ENCODE data around the gene HOXA13. TPM values are rescaled to one million over a fixed set of nuclear protein-coding genes. Genes with fewer than 3 reads are reported as not detected.

Gene HOXA13
- total RNA-seq, 1 donor from 2014 or later, result under 0.01 TPM

GRCh38 chr7:27214239-27214950 is 14.5 kb upstream of the HOXA13 start:
- H3K4me3 ChIP-seq (ENCODE audit: low read depth, low read length), result no peak overlapping the region
- DNase-seq (ENCODE audit: low read depth) (no peak), FAIRE-seq (no peak)
- no peaks in the 10 kb centered on the region for H3K36me3 ChIP-seq (ENCODE audit: control insufficient read depth, insufficient read depth, low read length)
- peaks cover 55% of the 10 kb centered on the region for H3K27me3 ChIP-seq (ENCODE audit: control insufficient read depth, insufficient read depth, low read length)
- TF ChIP-seq, protein P1, sequence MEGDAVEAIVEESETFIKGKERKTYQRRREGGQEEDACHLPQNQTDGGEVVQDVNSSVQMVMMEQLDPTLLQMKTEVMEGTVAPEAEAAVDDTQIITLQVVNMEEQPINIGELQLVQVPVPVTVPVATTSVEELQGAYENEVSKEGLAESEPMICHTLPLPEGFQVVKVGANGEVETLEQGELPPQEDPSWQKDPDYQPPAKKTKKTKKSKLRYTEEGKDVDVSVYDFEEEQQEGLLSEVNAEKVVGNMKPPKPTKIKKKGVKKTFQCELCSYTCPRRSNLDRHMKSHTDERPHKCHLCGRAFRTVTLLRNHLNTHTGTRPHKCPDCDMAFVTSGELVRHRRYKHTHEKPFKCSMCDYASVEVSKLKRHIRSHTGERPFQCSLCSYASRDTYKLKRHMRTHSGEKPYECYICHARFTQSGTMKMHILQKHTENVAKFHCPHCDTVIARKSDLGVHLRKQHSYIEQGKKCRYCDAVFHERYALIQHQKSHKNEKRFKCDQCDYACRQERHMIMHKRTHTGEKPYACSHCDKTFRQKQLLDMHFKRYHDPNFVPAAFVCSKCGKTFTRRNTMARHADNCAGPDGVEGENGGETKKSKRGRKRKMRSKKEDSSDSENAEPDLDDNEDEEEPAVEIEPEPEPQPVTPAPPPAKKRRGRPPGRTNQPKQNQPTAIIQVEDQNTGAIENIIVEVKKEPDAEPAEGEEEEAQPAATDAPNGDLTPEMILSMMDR (IDR thresholded peaks at IDR 0.05; ENCODE audit: insufficient read depth, low read length, severe bottlenecking), result no peak

DNA sequence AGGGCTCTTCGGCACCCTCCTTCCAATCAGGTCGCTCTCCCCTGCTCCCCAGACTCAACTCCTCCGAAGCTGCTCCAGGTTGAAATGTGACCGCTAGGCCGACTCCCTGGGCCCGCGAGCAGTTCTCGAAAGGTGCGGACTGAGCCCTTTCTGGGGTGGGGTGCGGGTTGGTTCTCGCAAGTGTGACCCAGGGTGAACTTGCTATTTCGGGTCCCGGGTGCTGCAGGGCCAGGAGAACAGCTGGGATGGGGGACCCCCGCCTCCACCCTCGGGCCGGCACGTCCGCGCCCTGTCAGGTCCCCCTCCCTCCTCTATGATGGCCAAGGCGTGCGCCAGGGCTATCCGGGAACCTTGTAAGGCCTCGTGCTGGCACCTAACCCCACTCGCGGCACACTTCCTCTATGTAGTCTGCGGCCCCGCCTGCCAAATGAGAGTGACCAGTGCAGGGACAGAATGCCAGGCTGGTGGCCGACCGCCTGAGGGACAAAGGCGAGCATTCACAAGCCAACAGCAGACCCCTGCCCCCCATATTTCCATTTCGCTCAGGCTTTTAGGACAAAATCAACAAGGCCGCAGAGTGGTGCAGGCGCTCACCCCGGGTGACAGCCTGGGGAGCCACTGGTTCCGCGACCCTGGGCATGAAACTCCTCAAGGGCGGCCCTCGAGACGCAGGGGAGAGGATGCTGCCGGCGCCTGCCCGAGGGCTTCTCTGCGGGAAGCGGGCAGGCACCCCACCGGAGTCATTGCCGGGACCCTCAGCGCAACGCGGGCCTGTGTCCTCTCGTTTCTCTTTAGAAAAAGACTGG is 13.7 kb upstream of the HOXA13 start:
- Histone ChIP-seq H3K4me3 (ENCODE audit: low read depth, low read length) (no peak overlapping the region), H3K27me3 (ENCODE audit: control insufficient read depth, insufficient read depth, low read length) (peaks cover 59% of the 10 kb centered on the region), H3K36me3 (ENCODE audit: control insufficient read depth, insufficient read depth, low read length) (no peaks in the 10 kb centered on the region)
- TF ChIP-seq, protein P1 (IDR thresholded peaks at IDR 0.05; ENCODE audit: insufficient read depth, low read length, severe bottlenecking), result no peak
- DNase-seq (ENCODE audit: low read depth), result no peak
- no peak for FAIRE-seq

DNA sequence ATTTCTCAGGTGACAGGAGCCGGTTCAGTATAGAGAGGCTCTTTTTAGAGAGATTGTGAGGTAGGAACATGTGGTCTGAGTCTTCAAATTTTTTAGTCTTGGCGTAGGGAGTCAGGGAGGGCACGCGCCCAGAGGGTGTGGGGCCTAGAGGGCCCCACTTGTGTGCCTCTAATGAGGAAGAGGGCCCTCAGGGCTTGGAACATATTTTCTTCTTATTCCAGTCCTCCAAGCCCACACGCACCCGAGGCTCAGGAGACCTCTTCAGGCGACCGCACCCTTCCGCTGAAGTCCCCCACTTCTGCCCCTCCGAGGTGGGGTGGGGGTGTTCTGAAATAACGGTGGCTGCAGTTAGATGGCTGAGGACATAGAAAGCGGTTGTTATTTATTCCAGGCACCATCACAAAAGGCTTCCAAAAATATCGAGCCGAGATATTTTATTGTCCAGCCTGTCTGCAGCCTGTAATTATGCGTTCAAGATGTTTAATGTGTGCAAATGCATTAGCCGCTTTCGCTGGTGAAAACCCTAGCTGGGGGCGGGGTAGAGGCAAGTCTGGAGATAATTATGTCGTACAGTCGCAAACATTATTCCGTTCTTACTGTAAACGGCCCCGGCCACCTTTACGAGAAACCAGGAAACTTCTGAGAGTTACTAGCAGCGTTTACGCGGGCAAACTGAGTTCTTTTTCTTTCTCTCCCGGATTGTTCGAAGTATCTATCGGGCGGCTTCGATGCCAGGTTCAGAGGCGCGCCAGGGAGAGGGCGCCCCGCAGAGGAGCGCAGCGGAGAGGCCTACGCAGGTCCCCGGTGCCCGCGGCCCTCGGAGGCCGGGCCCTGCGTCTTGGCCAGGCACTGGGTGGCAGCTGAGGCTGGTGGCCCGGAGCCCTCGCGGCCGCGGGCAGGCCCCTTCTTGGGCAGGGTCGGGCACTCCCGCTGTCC is 12.9 kb upstream of the HOXA13 start:
- Histone ChIP-seq H3K4me3 (ENCODE audit: low read depth, low read length) (no peak overlapping the region), H3K27me3 (ENCODE audit: control insufficient read depth, insufficient read depth, low read length) (peaks cover 62% of the 10 kb centered on the region), H3K36me3 (ENCODE audit: control insufficient read depth, insufficient read depth, low read length) (no peaks in the 10 kb centered on the region)
- TF ChIP-seq, protein P1 (IDR thresholded peaks at IDR 0.05; ENCODE audit: insufficient read depth, low read length, severe bottlenecking), result no peak
- DNase-seq (ENCODE audit: low read depth) (no peak), FAIRE-seq (no peak)

DNA sequence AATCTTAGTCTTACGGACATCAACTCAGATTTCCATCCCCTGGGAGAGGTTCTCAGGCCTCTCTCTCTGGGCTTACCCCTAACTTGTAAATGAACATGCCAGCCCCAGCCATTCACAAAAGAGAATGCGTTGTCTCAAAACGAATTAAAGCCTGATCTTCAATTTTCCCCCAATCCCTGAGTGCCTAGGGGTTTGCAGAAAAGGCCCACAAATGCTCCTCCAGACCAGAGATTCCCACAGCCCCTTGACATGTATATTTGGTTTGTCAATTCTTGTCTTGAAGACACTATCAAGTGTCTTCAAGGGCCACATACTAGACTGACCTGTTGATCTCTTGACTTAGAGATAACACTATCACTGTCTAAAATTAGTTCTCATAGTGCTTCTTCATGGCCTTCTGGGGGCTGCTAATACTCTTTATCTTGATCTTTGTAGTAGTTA is 11.9 kb upstream of the HOXA13 start:
- peaks cover 57% of the 10 kb centered on the region for H3K27me3 ChIP-seq (ENCODE audit: control insufficient read depth, insufficient read depth, low read length)
- H3K4me3 ChIP-seq (ENCODE audit: low read depth, low read length), result no peak overlapping the region
- FAIRE-seq, result no peak
- DNase-seq (ENCODE audit: low read depth), result no peak
- TF ChIP-seq, protein P1 (IDR thresholded peaks at IDR 0.05; ENCODE audit: insufficient read depth, low read length, severe bottlenecking), result no peak
- H3K36me3 ChIP-seq (ENCODE audit: control insufficient read depth, insufficient read depth, low read length), result no peaks in the 10 kb centered on the region

- Histone ChIP-seq H3K36me3 (ENCODE audit: control insufficient read depth, insufficient read depth, low read length) (no peaks in the 10 kb centered on the region), H3K27me3 (ENCODE audit: control insufficient read depth, insufficient read depth, low read length) (peaks cover 58% of the 10 kb centered on the region), H3K4me3 (ENCODE audit: low read depth, low read length) (no peak overlapping the region)
- no peak for DNase-seq (ENCODE audit: low read depth)
- no peak for FAIRE-seq
- TF ChIP-seq, protein P1 (IDR thresholded peaks at IDR 0.05; ENCODE audit: insufficient read depth, low read length, severe bottlenecking), result no peak
These were observed 11.2 kb upstream of the HOXA13 start for GRCh38 chr7:27211084-27211446.
